Gastrocnemius medialis (tissue), 4 donors: ENCODE measurements around the gene B3GNT8.

Experiments
- POLR2A ChIP-seq, 2 donors: fragments of 450-650 bp; IDR thresholded peaks; one replicate each; pipeline ENCODE4 v1.6.1; 2017; ENCODE audit warnings: antibody characterized with exemption in 2 of 2, mild to moderate bottlenecking in 2 of 2, moderate library complexity in 2 of 2
- TF ChIP-seq, protein P1 (sequence below), 5 experiments: fragments of 450-650 bp in 3 of 5; fragments of 200-600 bp in 2 of 5; sonication (generic) in 2 of 5; IDR thresholded peaks in 4 of 5; conservative IDR thresholded peaks in 1 of 5; 1 replicate in 4 of 5; 2 replicates in 1 of 5; pipeline ENCODE4 v1.5.1; 2016 to 2019; ENCODE audit warnings: antibody characterized with exemption in 5 of 5, mild to moderate bottlenecking in 3 of 5, moderate library complexity in 3 of 5

DNA sequence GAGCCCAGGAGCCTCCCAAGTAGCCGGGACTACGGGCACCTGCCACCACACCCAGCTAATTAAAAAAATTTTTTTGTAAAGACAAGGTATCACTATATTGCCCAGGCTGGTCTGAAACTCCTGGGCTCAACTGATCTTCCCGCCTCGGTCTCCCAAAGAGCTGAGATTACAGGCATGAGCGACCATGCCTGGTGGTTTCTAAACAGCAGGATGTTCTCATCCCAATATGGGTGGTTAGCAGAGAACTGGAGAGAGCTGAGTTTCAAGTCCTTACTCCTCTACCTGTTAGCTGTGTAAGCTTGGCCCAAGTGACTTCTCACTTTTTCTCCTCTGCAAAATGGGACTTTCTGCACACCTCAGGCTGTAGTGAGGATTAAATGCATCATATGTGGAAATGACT lies 42.8 kb downstream of the B3GNT8 start:
- no peak for TF ChIP-seq POLR2A (IDR thresholded peaks at IDR 0.05)
- TF ChIP-seq, protein P1, sequence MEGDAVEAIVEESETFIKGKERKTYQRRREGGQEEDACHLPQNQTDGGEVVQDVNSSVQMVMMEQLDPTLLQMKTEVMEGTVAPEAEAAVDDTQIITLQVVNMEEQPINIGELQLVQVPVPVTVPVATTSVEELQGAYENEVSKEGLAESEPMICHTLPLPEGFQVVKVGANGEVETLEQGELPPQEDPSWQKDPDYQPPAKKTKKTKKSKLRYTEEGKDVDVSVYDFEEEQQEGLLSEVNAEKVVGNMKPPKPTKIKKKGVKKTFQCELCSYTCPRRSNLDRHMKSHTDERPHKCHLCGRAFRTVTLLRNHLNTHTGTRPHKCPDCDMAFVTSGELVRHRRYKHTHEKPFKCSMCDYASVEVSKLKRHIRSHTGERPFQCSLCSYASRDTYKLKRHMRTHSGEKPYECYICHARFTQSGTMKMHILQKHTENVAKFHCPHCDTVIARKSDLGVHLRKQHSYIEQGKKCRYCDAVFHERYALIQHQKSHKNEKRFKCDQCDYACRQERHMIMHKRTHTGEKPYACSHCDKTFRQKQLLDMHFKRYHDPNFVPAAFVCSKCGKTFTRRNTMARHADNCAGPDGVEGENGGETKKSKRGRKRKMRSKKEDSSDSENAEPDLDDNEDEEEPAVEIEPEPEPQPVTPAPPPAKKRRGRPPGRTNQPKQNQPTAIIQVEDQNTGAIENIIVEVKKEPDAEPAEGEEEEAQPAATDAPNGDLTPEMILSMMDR (IDR thresholded peaks at IDR 0.05 in 4 of 5, conservative IDR thresholded peaks at IDR 0.05 in 1 of 5) = no peak
